ENCODE results near the gene OLFML2A. TPM values are rescaled to one million over a fixed set of nuclear protein-coding genes. Genes with fewer than 3 reads are reported as not detected.

Gene OLFML2A
- total RNA-seq, 6 experiments from 2014 or later, result 0.30 to 0.88 (median 0.36) TPM

- H3K4me3 Mint-ChIP-seq, result peak overlapping the region; percentile 34; the same call in 1 of the 2 replicates
- peaks cover 10% of the 10 kb centered on the region for H3K27me3 Mint-ChIP-seq (ENCODE audit: insufficient read depth)
- H3K9me3 Mint-ChIP-seq, result no peaks in the 10 kb centered on the region
- H3K4me1 Mint-ChIP-seq (ENCODE audit: low read depth), result peaks cover 15% of the 10 kb centered on the region
- no peak for DNase-seq
- TF ChIP-seq CTCF (IDR thresholded peaks at IDR 0.05), result no peak
- H3K27ac Mint-ChIP-seq, result no peak overlapping the region
- peaks cover 8% of the 10 kb centered on the region; the same call in 1 of the 2 replicates for H3K36me3 Mint-ChIP-seq (ENCODE audit: low read depth)
Measured at GRCh38 chr9:124854161-124854560, 77.2 kb downstream of the OLFML2A start.

DNA sequence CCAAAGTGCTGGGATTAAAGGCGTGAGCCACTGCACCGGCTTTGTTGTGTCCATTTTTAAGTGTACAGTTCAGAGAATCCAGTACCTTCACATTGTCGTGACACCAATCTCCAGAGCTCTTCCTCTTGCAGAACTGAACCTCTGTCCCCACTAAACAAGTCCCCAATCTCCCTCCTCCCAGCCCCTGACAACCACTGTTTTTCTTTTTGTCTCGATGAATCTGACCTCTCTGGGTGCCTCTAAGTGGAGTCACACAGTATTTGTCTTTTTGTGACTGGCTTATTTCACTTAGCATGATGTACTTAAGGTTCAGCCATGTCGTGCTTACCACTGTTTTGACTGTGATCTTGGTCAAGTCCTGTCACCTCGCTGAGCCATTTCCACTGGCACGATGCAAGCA, 77.9 kb downstream of the OLFML2A start:
- H3K27ac Mint-ChIP-seq, result peak overlapping the region; percentile 20
- no peak for DNase-seq

GRCh38 chr9:124855566-124855943, 78.6 kb downstream of the OLFML2A start:
- Mint-ChIP-seq H3K27me3 (ENCODE audit: insufficient read depth) (peaks cover 5% of the 10 kb centered on the region), H3K36me3 (ENCODE audit: low read depth) (peaks cover 22% of the 10 kb centered on the region), H3K27ac (no peak overlapping the region)

More for the DNA sequence above, 77.9 kb downstream of the OLFML2A start:
- H3K36me3 Mint-ChIP-seq (ENCODE audit: low read depth), result peaks cover 15% of the 10 kb centered on the region
- H3K4me3 Mint-ChIP-seq, result no peak overlapping the region
- H3K4me1 Mint-ChIP-seq (ENCODE audit: low read depth), result peaks cover 18% of the 10 kb centered on the region
- H3K9me3 Mint-ChIP-seq, result no peaks in the 10 kb centered on the region
- TF ChIP-seq CTCF (IDR thresholded peaks at IDR 0.05), result no peak
- H3K27me3 Mint-ChIP-seq (ENCODE audit: insufficient read depth), result peaks cover 8% of the 10 kb centered on the region

DNA sequence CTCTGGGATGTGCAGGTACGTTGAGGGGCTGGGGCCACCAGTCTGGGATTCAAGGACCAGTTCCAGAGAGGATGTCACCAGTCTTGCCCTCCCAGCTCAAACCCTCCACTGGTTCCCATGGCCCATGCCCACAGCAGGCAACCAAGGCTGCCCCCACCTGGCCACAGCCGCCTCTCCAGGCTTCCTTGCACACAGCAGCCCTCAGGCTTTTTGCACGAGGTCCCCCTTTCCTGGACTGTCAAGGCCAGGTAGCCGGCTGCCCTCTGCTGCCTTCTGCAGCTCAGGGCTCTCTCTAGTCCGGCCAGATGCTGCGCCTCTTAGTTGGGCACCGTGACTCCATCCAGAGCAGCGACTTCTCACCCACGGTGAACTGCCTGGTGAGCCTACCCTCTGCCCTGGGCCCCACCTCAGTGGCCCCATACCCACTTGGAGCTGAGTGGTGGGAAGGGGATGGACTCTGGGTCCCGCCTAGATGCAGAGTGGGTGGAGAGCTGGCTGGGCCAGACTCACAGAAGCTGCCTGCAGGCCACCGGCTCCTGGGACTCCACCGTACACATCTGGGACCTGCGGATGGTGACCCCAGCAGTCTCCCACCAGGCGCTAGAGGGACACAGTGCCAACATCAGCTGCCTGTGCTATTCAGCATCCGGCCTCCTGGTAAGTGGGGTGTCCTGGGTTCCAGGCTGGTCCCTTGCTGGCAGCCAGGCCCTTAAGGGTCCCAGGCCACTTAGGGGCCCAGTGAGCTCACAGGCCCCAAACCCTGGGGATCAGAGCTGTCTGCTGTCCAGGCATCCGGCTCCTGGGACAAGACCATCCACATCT, 79.2 kb downstream of the OLFML2A start:
- no peak overlapping the region for H3K27ac Mint-ChIP-seq
- H3K4me3 Mint-ChIP-seq, result no peak overlapping the region
- peak; percentile 58 for TF ChIP-seq CTCF (IDR thresholded peaks at IDR 0.05)
- no peaks in the 10 kb centered on the region for H3K9me3 Mint-ChIP-seq
- peaks cover 22% of the 10 kb centered on the region for H3K4me1 Mint-ChIP-seq (ENCODE audit: low read depth)
- H3K27me3 Mint-ChIP-seq (ENCODE audit: insufficient read depth), result peaks cover 3% of the 10 kb centered on the region
- peak; percentile 30 for DNase-seq
- peaks cover 28% of the 10 kb centered on the region for H3K36me3 Mint-ChIP-seq (ENCODE audit: low read depth)

More at GRCh38 chr9:124855566-124855943, 78.6 kb downstream of the OLFML2A start:
- Mint-ChIP-seq H3K9me3 (no peaks in the 10 kb centered on the region), H3K4me1 (ENCODE audit: low read depth) (peaks cover 21% of the 10 kb centered on the region), H3K4me3 (no peak overlapping the region)
- DNase-seq, result no peak
- TF ChIP-seq CTCF (IDR thresholded peaks at IDR 0.05), result no peak

DNA sequence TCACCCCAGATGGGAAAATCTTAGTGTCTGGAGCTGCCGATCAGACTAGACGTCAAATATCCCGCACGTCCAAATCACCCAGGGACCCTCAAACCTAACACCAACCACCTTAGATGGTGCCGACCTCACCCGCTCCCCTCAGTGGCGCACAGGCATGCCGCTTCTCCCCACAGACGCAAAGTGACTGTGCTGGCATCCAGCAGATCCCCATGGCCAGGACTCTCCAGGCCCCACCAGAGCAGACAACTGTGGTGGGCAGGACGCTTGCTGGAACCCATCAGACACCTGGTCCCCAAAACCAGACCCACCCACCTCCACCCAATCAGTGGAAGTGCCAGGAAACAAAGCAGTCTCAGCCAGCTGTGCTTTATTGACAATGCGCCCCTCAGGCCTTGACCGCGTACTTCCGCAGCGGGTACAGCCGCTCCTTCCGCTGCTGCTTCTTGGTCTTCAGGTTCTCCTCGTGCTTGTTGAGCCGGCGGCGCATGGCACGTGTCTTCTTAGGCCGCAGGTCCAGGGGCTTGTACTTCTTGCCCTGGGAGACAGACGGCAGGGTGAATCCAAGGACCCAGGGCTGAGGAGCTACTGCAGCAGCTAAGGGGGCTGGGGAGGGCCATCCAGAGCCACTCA, 80.7 kb downstream of the OLFML2A start:
- no peak for DNase-seq
- Mint-ChIP-seq H3K4me1 (ENCODE audit: low read depth) (peaks cover 25% of the 10 kb centered on the region), H3K4me3 (no peak overlapping the region), H3K36me3 (ENCODE audit: low read depth) (peaks cover 32% of the 10 kb centered on the region), H3K27me3 (ENCODE audit: insufficient read depth) (peaks cover 3% of the 10 kb centered on the region), H3K27ac (no peak overlapping the region; the same call in 1 of the 2 replicates), H3K9me3 (no peaks in the 10 kb centered on the region)
- TF ChIP-seq CTCF (IDR thresholded peaks at IDR 0.05), result no peak
